Stomach (tissue), 9 donors: ENCODE results near the gene COPB1. TPM values are rescaled to one million over a fixed set of nuclear protein-coding genes. Genes with fewer than 3 reads are reported as not detected.

Experiments used
- DNase-seq, 2 donors: peaks; one replicate each; pipeline versions ENCODE4 v3.0.0 to v3.0.0-alpha.2; 2013 to 2019
- H3K27ac ChIP-seq, 5 donors: fragments of 200-600 bp in 4 of 5; sonication (generic) in 4 of 5; one replicate each; pipeline ENCODE4 v1.5.1; 2013 to 2019; ENCODE audit warnings: mild to moderate bottlenecking in 1 of 5, moderate library complexity in 1 of 5
- H3K27me3 ChIP-seq, 3 donors: fragments of 200-600 bp; sonication (generic); one replicate each; pipeline ENCODE4 v1.5.1; 2017 to 2019; ENCODE audit warnings: mixed run types in 1 of 3
- H3K36me3 ChIP-seq, 4 donors: fragments of 200-600 bp; sonication (generic); 1 replicate in 3 of 4; 2 replicates in 1 of 4; pipeline ENCODE4 v1.5.1; 2016 to 2019
- H3K4me1 ChIP-seq, 4 donors: fragments of 200-600 bp; sonication (generic); one replicate each; pipeline ENCODE4 v1.5.1; 2016 to 2019
- H3K4me3 ChIP-seq, 4 donors: fragments of 200-600 bp; sonication (generic) in 3 of 4; one replicate each; pipeline ENCODE4 v1.5.1; 2016 to 2019; ENCODE audit warnings: mild to moderate bottlenecking in 1 of 4
- H3K9me3 ChIP-seq, 4 donors: fragments of 200-600 bp; sonication (generic); one replicate each; pipeline ENCODE4 v1.5.1; 2016 to 2019
- CTCF ChIP-seq, 7 experiments: fragments of 450-650 bp in 4 of 7; fragments of 200-600 bp in 3 of 7; sonication (generic) in 3 of 7; IDR thresholded peaks; one replicate each; pipeline ENCODE4 v1.5.1; 2016 to 2019; ENCODE audit warnings: antibody characterized with exemption in 7 of 7, control low read depth in 2 of 7, mild to moderate bottlenecking in 1 of 7
- EP300 ChIP-seq: sonication (generic); formaldehyde crosslinking; IDR thresholded peaks from one replicate; pipeline ENCODE4 v1.6.1; 2017; ENCODE audit warnings: antibody characterized with exemption
- POLR2A ChIP-seq, 4 donors: fragments of 450-650 bp; IDR thresholded peaks; one replicate each; pipeline ENCODE4 v1.6.1; 2016; ENCODE audit warnings: antibody characterized with exemption in 4 of 4, control low read depth in 2 of 4, mild to moderate bottlenecking in 1 of 4, moderate library complexity in 1 of 4
- POLR2AphosphoS5 ChIP-seq, 3 donors: sonication (generic); formaldehyde crosslinking; IDR thresholded peaks; one replicate each; pipeline ENCODE4 v1.6.1; 2016; ENCODE audit warnings: antibody characterized with exemption in 3 of 3
- WGBS, 5 donors: extraction: QIAGEN DNeasy Blood & Tissue Kit in 3 of 5; methylation state at CpG; one replicate each; pipeline versions ENCODE4 v1.1.5 to v1.1.7; 2013 to 2018; 5-methylcytosine and 5-hydroxymethylcytosine counted together
- intact Hi-C: fragments of 100-400 bp; cut with DNase I; formaldehyde crosslinking; loops from one replicate; pipeline ENCODE4 v1.15.1; 2023; ENCODE audit warnings: low total_unique reads
- polyA plus RNA-seq, 3 donors: library from polyadenylated mRNA; stranded (reverse); fragments of 200-250 nt; gene quantifications; one replicate each; pipeline ENCODE4 v1.2.3, GENCODE V29; 2013
- total RNA-seq, 5 donors: library from RNA; depleted of rRNA; stranded (reverse); fragments of >200 nt; gene quantifications; one replicate each; pipeline versions ENCODE4 v1.1.0 to v1.2.3, GENCODE V29; 2014 to 2016
- donor health status: healthy with polysubstance abuse.
- donor health status: Bipolar disorder and iron deficiency.
- donor health status: healthy.

COPB1 gene
- total and polyA plus RNA-seq, 8 donors: 36.8 to 196 (median 47.9) TPM

- WGBS, 5 donors: 95 to 98% (median 97%) methylated on average over 4 of the region's 4 CpGs
- H3K27ac ChIP-seq: no peak overlapping the region
- H3K36me3 ChIP-seq: peaks cover 77 to 97% (median 95%) of the 10 kb centered on the region in 4 donors
- H3K27me3 ChIP-seq: no peaks in the 10 kb centered on the region
- no peak for TF ChIP-seq POLR2A (IDR thresholded peaks at IDR 0.05)
- no peak for TF ChIP-seq CTCF (IDR thresholded peaks at IDR 0.05)
- TF ChIP-seq EP300: no peak
- TF ChIP-seq POLR2AphosphoS5 (IDR thresholded peaks at IDR 0.05): no peak
- intact Hi-C loops: no loop called here
- no peak overlapping the region for H3K4me3 ChIP-seq
- no peak for DNase-seq
- no peaks in the 10 kb centered on the region for H3K9me3 ChIP-seq
- H3K4me1 ChIP-seq: peaks cover 3 to 15% (median 8%) of the 10 kb centered on the region in 4 donors
Measured at GRCh38 chr11:14513800-14514199, 14.2 kb upstream of the COPB1 start.

- Histone ChIP-seq H3K4me1 (no peaks in the 10 kb centered on the region), H3K36me3 (peaks cover 65 to 88% (median 87%) of the 10 kb centered on the region in 4 donors), H3K9me3 (no peaks in the 10 kb centered on the region), H3K27ac (no peak overlapping the region), H3K4me3 (no peak overlapping the region), H3K27me3 (no peaks in the 10 kb centered on the region)
- DNase-seq: no peak
- TF ChIP-seq POLR2A (IDR thresholded peaks at IDR 0.05) (no peak), POLR2AphosphoS5 (IDR thresholded peaks at IDR 0.05) (no peak), EP300 (no peak)
- WGBS, 5 donors: 94 to 98% (median 95%) methylated on average over 3 of the region's 3 CpGs
- intact Hi-C loops: no loop called here
Measured at GRCh38 chr11:14506532-14506931, 6.9 kb upstream of the COPB1 start.

GRCh38 chr11:14503023-14503422 lies 3.4 kb upstream of the COPB1 start:
- Histone ChIP-seq H3K9me3 (no peaks in the 10 kb centered on the region), H3K36me3 (peaks cover 35 to 56% (median 55%) of the 10 kb centered on the region in 4 donors), H3K4me3 (no peak overlapping the region), H3K27ac (no peak overlapping the region), H3K27me3 (no peaks in the 10 kb centered on the region), H3K4me1 (peaks cover 4 to 19% (median 13%) of the 10 kb centered on the region in 4 donors)
- WGBS, 5 donors: 71 to 91% (median 91%) methylated on average over 1 of the region's 1 CpG
- no peak for DNase-seq
- TF ChIP-seq POLR2A (IDR thresholded peaks at IDR 0.05) (no peak), CTCF (IDR thresholded peaks at IDR 0.05) (no peak), POLR2AphosphoS5 (IDR thresholded peaks at IDR 0.05) (no peak), EP300 (no peak)
- intact Hi-C loops: no loop called here

GRCh38 chr11:14502039-14502438 lies 2.4 kb upstream of the COPB1 start:
- H3K4me1 ChIP-seq: peaks cover 8 to 29% (median 21%) of the 10 kb centered on the region in 4 donors
- no peak for DNase-seq
- 95 to 98% (median 96%) methylated on average over 4 of the region's 4 CpGs for WGBS, 5 donors
- intact Hi-C loops: no loop called here
- peaks cover 29 to 56% (median 55%) of the 10 kb centered on the region in 4 donors for H3K36me3 ChIP-seq
- no peaks in the 10 kb centered on the region for H3K27me3 ChIP-seq
- H3K27ac ChIP-seq: no peak overlapping the region
- no peak overlapping the region for H3K4me3 ChIP-seq
- no peaks in the 10 kb centered on the region for H3K9me3 ChIP-seq
- TF ChIP-seq EP300 (no peak), CTCF (IDR thresholded peaks at IDR 0.05) (no peak), POLR2A (IDR thresholded peaks at IDR 0.05) (no peak), POLR2AphosphoS5 (IDR thresholded peaks at IDR 0.05) (no peak)

GRCh38 chr11:14500181-14500651 lies 605 bp upstream of the COPB1 start:
- intact Hi-C loops: no loop called here
- H3K36me3 ChIP-seq: peaks cover 19 to 50% (median 48%) of the 10 kb centered on the region in 4 donors

More at GRCh38 chr11:14500181-14500651, 605 bp upstream of the COPB1 start:
- peak overlapping the region; percentile 89 to 94 (median 92) for H3K27ac ChIP-seq
- no peaks in the 10 kb centered on the region for H3K9me3 ChIP-seq
- H3K27me3 ChIP-seq: no peaks in the 10 kb centered on the region
- DNase-seq: peak; percentile 58 to 87
- peak overlapping the region; percentile 78 to 94 (median 84) for H3K4me3 ChIP-seq
- peaks cover 8 to 45% (median 30%) of the 10 kb centered on the region in 4 donors for H3K4me1 ChIP-seq
- TF ChIP-seq POLR2AphosphoS5 (IDR thresholded peaks at IDR 0.05): no peak
- no peak for TF ChIP-seq POLR2A (IDR thresholded peaks at IDR 0.05)
- WGBS, 5 donors: 0 to 9% (median 3%) methylated on average over 6 of the region's 6 CpGs
